ENCODE results near the gene MBD2. TPM values are rescaled to one million over a fixed set of nuclear protein-coding genes. Genes with fewer than 3 reads are reported as not detected.

Gene MBD2
- total and polyA plus RNA-seq, 2 of the 8 experiments (the other 6 are each of a cell fraction or from before 2014, with no cell fraction given) = 36.2 to 52.7 TPM

DNA sequence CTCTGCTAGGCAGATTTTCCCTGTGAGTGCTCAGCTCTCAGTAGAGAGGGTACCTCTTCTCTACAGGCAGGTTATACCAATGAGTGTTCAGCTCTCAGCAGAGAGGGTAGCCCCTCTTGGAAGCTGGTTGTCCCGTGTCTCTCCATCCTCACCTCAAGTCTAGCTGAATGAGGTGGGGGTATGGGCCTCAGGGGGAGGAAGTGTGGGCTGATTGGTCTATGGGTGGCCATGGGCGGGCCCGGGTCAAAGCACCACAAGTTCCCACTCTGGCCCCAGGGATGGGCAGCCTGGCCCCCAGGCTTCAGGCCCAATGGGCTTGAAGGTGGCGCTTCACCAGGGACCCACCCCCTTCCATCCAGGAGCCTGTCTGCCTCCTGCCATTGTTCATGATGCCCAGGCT, 17.0 kb upstream of the MBD2 start:
- H3K4me1 ChIP-seq (replicated peaks in 1 of 4; ENCODE audit: control insufficient read depth in 3 of 4, insufficient read depth in 4 of 4, low read length in 3 of 4) = peaks cover 0 to 11% (median 1%) of the 10 kb centered on the region in 4 experiments; a peak in 2 of 7 replicates
- no peak overlapping the region for H2BK5ac ChIP-seq (ENCODE audit: low read depth, low read length)
- DNase-seq (ENCODE audit: low read depth in 1 of 2, low spot score in 2 of 2) = no peak
- H3K27me3 ChIP-seq (replicated peaks in 1 of 4; ENCODE audit: control insufficient read depth in 3 of 4, extremely low read depth in 1 of 4, insufficient read depth in 3 of 4, low read length in 3 of 4) = no peaks in the 10 kb centered on the region
- H3K4me2 ChIP-seq (ENCODE audit: insufficient read depth in 1 of 2, low read depth in 2 of 2, low read length in 2 of 2) = no peak overlapping the region
- H4K5ac ChIP-seq (ENCODE audit: insufficient read length, low read depth, low read length) = no peak overlapping the region
- ChIA-PET CTCF (ENCODE audit: partially characterized antibody) (interaction anchor here (1.0 to 1.9 kb wide), 2 partner anchors 22 to 30 kb away, joined by 5 to 10 read pairs; no protein-coding TSS in a partner anchor), POLR2A (ENCODE audit: partially characterized antibody) (interaction anchor here (1.0 to 2.0 kb wide), 2 partner anchors 12 to 28 kb away, joined by 4 to 9 read pairs; partner anchors contain the start of gene POLI)
- H3K4ac ChIP-seq (replicated peaks; ENCODE audit: insufficient read length, low read depth, low read length) = no peak overlapping the region
- 70% methylated on average over 4 of the region's 4 CpGs; no CpG with 5 or more reads in 1 of the 2 experiments for WGBS, 2 experiments (ENCODE audit: extremely low coverage in 1 of 2, insufficient coverage in 1 of 2, insufficient read length in 1 of 2, insufficient replicate concordance in 2 of 2, low coverage in 1 of 2, low lambda C conversion rate in 2 of 2, missing lambda C conversion rate in 1 of 2)
- no peaks in the 10 kb centered on the region for H4K20me1 ChIP-seq (replicated peaks in 1 of 2; ENCODE audit: control insufficient read depth in 1 of 2, insufficient read depth in 2 of 2, low read length in 2 of 2)
- no peak overlapping the region for H4K8ac ChIP-seq (ENCODE audit: extremely low read depth, insufficient read depth, low read length)
- H3K79me2 ChIP-seq (ENCODE audit: control insufficient read depth in 1 of 2, insufficient read depth in 2 of 2, low read length in 2 of 2) = no peaks in the 10 kb centered on the region
- no peaks in the 10 kb centered on the region; a peak in 1 of 4 replicates for H3K9me3 ChIP-seq (ENCODE audit: insufficient read depth in 2 of 2, low read depth in 1 of 2, low read length in 1 of 2)
- H3K23ac ChIP-seq (ENCODE audit: insufficient read length) = no peak overlapping the region
- H2BK120ac ChIP-seq (replicated peaks; ENCODE audit: low read depth, low read length) = no peak overlapping the region
- no peak overlapping the region for H3K4me3 ChIP-seq (ENCODE audit: extremely low read depth in 1 of 4, insufficient read depth in 2 of 4, low read depth in 3 of 4, low read length in 4 of 4)
- no peaks in the 10 kb centered on the region for H3K23me2 ChIP-seq (ENCODE audit: low read depth, low read length)
- H2BK20ac ChIP-seq (ENCODE audit: low read length) = no peak overlapping the region
- no peak overlapping the region for H2AK5ac ChIP-seq (ENCODE audit: low read depth, low read length)
- no peak overlapping the region for H3K9ac ChIP-seq (replicated peaks in 1 of 4; ENCODE audit: extremely low read depth in 1 of 4, low read depth in 3 of 4, low read length in 3 of 4)
- no peak overlapping the region for H2BK15ac ChIP-seq (ENCODE audit: low read length)
- H3K79me1 ChIP-seq (ENCODE audit: low read depth, low read length) = no peaks in the 10 kb centered on the region
- no peak overlapping the region for H3K27ac ChIP-seq (ENCODE audit: low read depth, low read length)
- H4K91ac ChIP-seq (replicated peaks; ENCODE audit: insufficient read length, low read length) = no peak overlapping the region
- H2BK12ac ChIP-seq (ENCODE audit: low read depth, low read length) = no peak overlapping the region
- no peak for FAIRE-seq
- H3K36me3 ChIP-seq (ENCODE audit: control insufficient read depth in 2 of 4, insufficient read depth in 4 of 4, low read length in 3 of 4) = no peaks in the 10 kb centered on the region
- H3K18ac ChIP-seq (ENCODE audit: extremely low read depth, low read length) = no peak overlapping the region
- H3K56ac ChIP-seq (replicated peaks; ENCODE audit: insufficient read length, low read depth, low read length) = no peak overlapping the region
- H2AFZ ChIP-seq (ENCODE audit: low read length) = no peak overlapping the region
- H3K14ac ChIP-seq (ENCODE audit: insufficient read length) = no peak overlapping the region
- TF ChIP-seq FOSL1 (IDR thresholded peaks at IDR 0.05; ENCODE audit: insufficient read depth, low read depth, low read length) = no peak
- no peak for TF ChIP-seq RBBP5 (IDR thresholded peaks at IDR 0.05; ENCODE audit: borderline replicate concordance, low read depth, low read length)
- TF ChIP-seq MAFK (IDR thresholded peaks at IDR 0.05; ENCODE audit: low read depth, low read length) = no peak
- no peak for TF ChIP-seq RAD21 (IDR thresholded peaks at IDR 0.05 in 1 of 2, conservative IDR thresholded peaks at IDR 0.05 in 1 of 2; ENCODE audit: low read depth in 2 of 2, low read length in 2 of 2)
- TF ChIP-seq SP4 (IDR thresholded peaks at IDR 0.05; ENCODE audit: low read length) = no peak
- TF ChIP-seq SP2 (IDR thresholded peaks at IDR 0.05; ENCODE audit: low read length) = no peak
- TF ChIP-seq TCF12 (IDR thresholded peaks at IDR 0.05; ENCODE audit: low read depth, low read length) = no peak
- no peak for TF ChIP-seq CTBP2 (IDR thresholded peaks at IDR 0.05; ENCODE audit: borderline replicate concordance, insufficient read depth, insufficient read length, low read length)
- no peak for TF ChIP-seq CHD1 (IDR thresholded peaks at IDR 0.05; ENCODE audit: low read depth, low read length)
- TF ChIP-seq GABPA (IDR thresholded peaks at IDR 0.05; ENCODE audit: borderline replicate concordance, insufficient read depth, low read length) = no peak
- TF ChIP-seq NANOG (IDR thresholded peaks at IDR 0.05; ENCODE audit: insufficient read depth, low read depth, low read length, poor library complexity, severe bottlenecking) = no peak
- no peak for TF ChIP-seq EZH2 (IDR thresholded peaks at IDR 0.05; ENCODE audit: low read depth, low read length, severe bottlenecking)
- no peak for TF ChIP-seq EGR1 (IDR thresholded peaks at IDR 0.05; ENCODE audit: borderline replicate concordance, low read depth, low read length)
- TF ChIP-seq NRF1 (IDR thresholded peaks at IDR 0.05; ENCODE audit: low read depth, low read length) = no peak

Data from H1 (cell line).